Brain microvascular endothelial cell (primary cell): ENCODE data around the gene ASAH2.

Experiments used
- DNase-seq: peaks from one replicate; pipeline ENCODE4 v3.0.0-alpha.2; 2020
- H3K27ac ChIP-seq: fragments of 250-450 bp; sonication (Bioruptor Pico); 2 replicates; pipeline ENCODE4 v1.5.1; 2020; ENCODE audit warnings: mild to moderate bottlenecking, moderate library complexity
- H3K27me3 ChIP-seq: fragments of 250-450 bp; sonication (Bioruptor Pico); replicated peaks from 2 replicates; pipeline ENCODE4 v1.5.1; 2020; ENCODE audit warnings: mild to moderate bottlenecking
- H3K36me3 ChIP-seq: fragments of 250-450 bp; sonication (Bioruptor Pico); replicated peaks from 2 replicates; pipeline ENCODE4 v1.5.1; 2020; ENCODE audit warnings: mild to moderate bottlenecking
- H3K4me3 ChIP-seq: 2 replicates; pipeline ENCODE4 v1.5.1; 2011; ENCODE audit warnings: low read depth, mild to moderate bottlenecking, control low read depth, low read length, moderate library complexity
- CTCF ChIP-seq: IDR thresholded peaks from 2 replicates; pipeline ENCODE4 v1.5.1; 2011; ENCODE audit warnings: low read depth, mild to moderate bottlenecking, moderate library complexity, low read length, control low read depth, inconsistent platforms; ENCODE audit errors: missing control alignments
- in situ Hi-C: cut with HindIII; loops from 2 replicates; pipeline ENCODE4 v1.10.0; 2017; ENCODE audit warnings: low sequenced_read_pairs, low pct_ligation_motif_present

Gene ASAH2

GRCh38 chr10:50216418-50216817 is 34.9 kb downstream of the ASAH2 start:
- in situ Hi-C loops = no loop called here
- Histone ChIP-seq H3K4me3 (no peak overlapping the region), H3K27me3 (peaks cover 3% of the 10 kb centered on the region), H3K27ac (no peak overlapping the region), H3K36me3 (no peaks in the 10 kb centered on the region)
- no peak for TF ChIP-seq CTCF
- DNase-seq = no peak

GRCh38 chr10:50211670-50212069 is 39.6 kb downstream of the ASAH2 start:
- peaks cover 3% of the 10 kb centered on the region for H3K27me3 ChIP-seq
- no peaks in the 10 kb centered on the region for H3K36me3 ChIP-seq
- no peak overlapping the region for H3K4me3 ChIP-seq
- no peak for DNase-seq
- no peak for TF ChIP-seq CTCF
- in situ Hi-C loops = no loop called here
- no peak overlapping the region for H3K27ac ChIP-seq

GRCh38 chr10:50210876-50211275 is 40.4 kb downstream of the ASAH2 start:
- no peak for DNase-seq
- in situ Hi-C loops = no loop called here
- Histone ChIP-seq H3K36me3 (no peaks in the 10 kb centered on the region), H3K4me3 (no peak overlapping the region), H3K27me3 (peaks cover 5% of the 10 kb centered on the region), H3K27ac (no peak overlapping the region)
- TF ChIP-seq CTCF = no peak
